A549 (cell line): Measurements from ENCODE around the gene BAAT. TPM values are rescaled to one million over a fixed set of nuclear protein-coding genes. Genes with fewer than 3 reads are reported as not detected.
A peak's percentile ranks its signal among the peaks of the same experiment; 100 is the strongest.

Experiments used
- ATAC-seq, 2 experiments: fragments of 200-7000 bp in 1 of 2; fragments of >200 bp in 1 of 2; cut with Nextera tagmentation in 1 of 2; cut with Tn5 transposase in 1 of 2; 3 replicates each; pipeline versions ENCODE4 v1.8.0 to v1.9.1; 2018 to 2020; ENCODE audit warnings: mild to moderate bottlenecking in 1 of 2, moderate library complexity in 1 of 2
- CTCF ChIA-PET: fragments of 300-600 bp; sonication (Branson Sonifier 250); formaldehyde crosslinking; extraction: SDS; loops from one replicate; lab custom pipeline; 2021; ENCODE audit warnings: antibody characterized with exemption, inconsistent platforms; lab: Yijun Ruan, JAX
- POLR2A ChIA-PET: fragments of 350-600 bp; formaldehyde crosslinking; extraction: SDS; loops from one replicate; lab custom pipeline; 2021; ENCODE audit warnings: antibody characterized with exemption, inconsistent platforms; lab: Yijun Ruan, JAX
- DNase-seq, 2 experiments: peaks; one replicate each; pipeline versions ENCODE4 v3.0.0 to v3.0.0-alpha.2; 2011 to 2016; ENCODE audit warnings: low read depth in 1 of 2, low spot score in 1 of 2
- FAIRE-seq: peaks from 2 replicates; lab custom pipeline; 2011; peaks lifted over from hg19 to GRCh38; lab: Jason Lieb, UNC
- H3K27ac ChIP-seq, 2 experiments: fragments of >200 bp; sonication (Bioruptor Twin); formaldehyde crosslinking; 3 replicates each; pipeline ENCODE4 v1.5.1; 2016 to 2017
- H3K4me1 ChIP-seq: fragments of >200 bp; sonication (Bioruptor Twin); formaldehyde crosslinking; 3 replicates; pipeline ENCODE4 v1.6.1; 2016
- H3K4me2 ChIP-seq: fragments of >200 bp; sonication (Bioruptor Twin); formaldehyde crosslinking; 3 replicates; pipeline ENCODE4 v1.6.1; 2016
- H3K4me3 ChIP-seq: fragments of >200 bp; sonication (Bioruptor Twin); formaldehyde crosslinking; 3 replicates; pipeline ENCODE4 v1.5.1; 2016
- H3K9me3 ChIP-seq: fragments of >200 bp; sonication (Bioruptor Twin); formaldehyde crosslinking; 3 replicates; pipeline ENCODE4 v1.6.1; 2016
- CHD4 ChIP-seq: fragments of 200-600 bp; sonication (generic); IDR thresholded peaks from 2 replicates; pipeline ENCODE4 v1.6.1; 2016; ENCODE audit warnings: antibody characterized with exemption, mild to moderate bottlenecking, borderline replicate concordance
- EHMT2 ChIP-seq: fragments of 200-600 bp; sonication (generic); IDR thresholded peaks from 2 replicates; pipeline ENCODE4 v1.6.1; 2016; ENCODE audit warnings: antibody characterized with exemption, low read depth, mild to moderate bottlenecking, moderate library complexity
- ESRRA ChIP-seq: fragments of 150-350 bp; IDR thresholded peaks from 2 replicates; pipeline ENCODE4 v1.6.1; 2014; ENCODE audit warnings: mild to moderate bottlenecking, low read length, borderline replicate concordance
- FOSL2 ChIP-seq, 2 experiments: fragments of 450-650 bp in 1 of 2; fragments of >200 bp in 1 of 2; sonication (Bioruptor Twin) in 1 of 2; formaldehyde crosslinking; IDR thresholded peaks; 2 replicates each; pipeline versions ENCODE4 v1.5.0 to v1.6.1; 2016 to 2020; ENCODE audit warnings: mild to moderate bottlenecking in 1 of 2, moderate library complexity in 1 of 2
- HOXB13 ChIP-seq: fragments of 250-450 bp; sonication (Bioruptor Pico); IDR thresholded peaks from 2 replicates; pipeline ENCODE4 v1.5.0; 2020; ENCODE audit warnings: low read depth, mild to moderate bottlenecking, moderate library complexity
- KDM1A ChIP-seq: fragments of 200-600 bp; sonication (generic); IDR thresholded peaks from 2 replicates; pipeline ENCODE4 v1.6.1; 2016; ENCODE audit warnings: low read depth, mild to moderate bottlenecking
- MYC ChIP-seq: IDR thresholded peaks from 2 replicates; pipeline ENCODE4 v1.6.1; 2012; ENCODE audit warnings: mild to moderate bottlenecking, inconsistent platforms, low read length, improper control_type of control experiment, borderline replicate concordance
- POLR2A ChIP-seq: IDR thresholded peaks from 2 replicates; pipeline ENCODE4 v1.6.1; 2012; ENCODE audit warnings: mild to moderate bottlenecking, low read length
- POLR2AphosphoS2 ChIP-seq: conservative IDR thresholded peaks from 2 replicates; pipeline ENCODE4 v1.6.1; 2012; ENCODE audit warnings: low read length, improper control_type of control experiment, inconsistent platforms
- RAD21 ChIP-seq, 2 experiments: fragments of >200 bp in 1 of 2; sonication (Bioruptor Twin) in 1 of 2; formaldehyde crosslinking in 1 of 2; IDR thresholded peaks in 1 of 2; conservative IDR thresholded peaks in 1 of 2; 2 replicates in 1 of 2; 3 replicates in 1 of 2; pipeline ENCODE4 v1.6.1; 2012 to 2018; ENCODE audit warnings: inconsistent platforms in 1 of 2
- RARB ChIP-seq: fragments of 250-450 bp; sonication (Bioruptor Pico); IDR thresholded peaks from 2 replicates; pipeline ENCODE4 v1.8.0; 2021; ENCODE audit warnings: mild to moderate bottlenecking, moderate library complexity
- SMC3 ChIP-seq: fragments of >200 bp; sonication (Bioruptor Twin); formaldehyde crosslinking; IDR thresholded peaks from 3 replicates; pipeline ENCODE4 v1.6.1; 2018; ENCODE audit warnings: inconsistent platforms
- SREBF2 ChIP-seq: fragments of 450-650 bp; IDR thresholded peaks from 2 replicates; pipeline ENCODE4 v1.6.1; 2014; ENCODE audit warnings: mild to moderate bottlenecking, moderate library complexity
- ZFP36 ChIP-seq: fragments of 450-650 bp; IDR thresholded peaks from 2 replicates; pipeline ENCODE4 v1.6.1; 2014; ENCODE audit warnings: borderline replicate concordance; ENCODE audit not compliant: partially characterized antibody
- ZNF302 ChIP-seq: fragments of 250-450 bp; sonication (Bioruptor Pico); IDR thresholded peaks from 2 replicates; pipeline ENCODE4 v1.9.0; 2021; ENCODE audit warnings: inconsistent platforms, mild to moderate bottlenecking, moderate library complexity
- ZSCAN20 ChIP-seq: fragments of 250-450 bp; sonication (Bioruptor Pico); IDR thresholded peaks from 2 replicates; pipeline ENCODE4 v1.8.0; 2022; ENCODE audit warnings: mild to moderate bottlenecking, moderate library complexity
- WGBS: methylation state at CpG from one replicate; pipeline ENCODE4 v1.1.6; 2017; ENCODE audit errors: missing lambda C conversion rate; 5-methylcytosine and 5-hydroxymethylcytosine counted together
- polyA plus RNA-seq, 4 experiments: library from polyadenylated mRNA; depleted of rRNA in 3 of 4; stranded (reverse); fragments of >200 nt; fragmentation: RNase III in 1 of 4; extraction: RNeasy Plus Mini Kit Qiagen cat#74134 plus additional on column Dnase treatment in 1 of 4; gene quantifications; 2 replicates in 3 of 4; 3 replicates in 1 of 4; pipeline ENCODE4 v1.2.3, GENCODE V29; 2011 to 2017
- TF ChIP-seq, protein P1 (sequence below): fragments of 250-450 bp; sonication (Bioruptor Pico); IDR thresholded peaks from 2 replicates; pipeline ENCODE4 v1.5.0; 2021; ENCODE audit warnings: mild to moderate bottlenecking, moderate library complexity, borderline replicate concordance
- TF ChIP-seq, protein P2 (sequence below): fragments of 150-350 bp; IDR thresholded peaks from 2 replicates; pipeline ENCODE4 v1.6.1; 2014; ENCODE audit warnings: low read depth, mild to moderate bottlenecking, low read length
- TF ChIP-seq, protein P3 (sequence below): fragments of >200 bp; sonication (Bioruptor Twin); formaldehyde crosslinking; IDR thresholded peaks from 3 replicates; pipeline ENCODE4 v1.5.1; 2016
- TF ChIP-seq, protein P4 (sequence below): fragments of >200 bp; sonication (Bioruptor Twin); formaldehyde crosslinking; IDR thresholded peaks from 2 replicates; pipeline ENCODE4 v1.6.1; 2016

The BAAT gene
- polyA plus RNA-seq, 2 of the 4 experiments (the other 2 are of a cell fraction), result 9.1 to 13.6 TPM

DNA sequence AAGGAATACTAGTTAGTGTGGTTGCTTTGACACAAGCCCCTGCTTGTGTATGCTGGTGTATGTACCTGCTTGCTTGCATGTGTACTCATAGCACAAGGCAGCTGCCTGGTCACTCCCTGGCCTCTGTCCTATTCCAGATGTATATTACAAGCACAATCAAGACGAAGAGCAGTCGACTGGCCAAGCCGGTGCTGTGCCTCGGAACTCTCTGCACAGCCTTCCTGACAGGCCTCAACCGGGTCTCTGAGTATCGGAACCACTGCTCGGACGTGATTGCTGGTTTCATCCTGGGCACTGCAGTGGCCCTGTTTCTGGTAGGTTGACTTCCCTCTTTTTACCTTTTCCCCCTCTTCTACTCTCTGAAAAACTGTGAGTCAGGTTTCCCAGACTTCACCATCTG, 72.1 kb downstream of the BAAT start:
- ChIA-PET POLR2A (no interaction called here), CTCF (interaction anchor here (0.8 to 3.9 kb wide), 22 partner anchors 11 to 711 kb away, joined by 3 to 62 read pairs (median 8); partner anchors contain the start of genes MRPL50 and ZNF189)
- WGBS, result 95% methylated on average over 8 of the region's 8 CpGs

DNA sequence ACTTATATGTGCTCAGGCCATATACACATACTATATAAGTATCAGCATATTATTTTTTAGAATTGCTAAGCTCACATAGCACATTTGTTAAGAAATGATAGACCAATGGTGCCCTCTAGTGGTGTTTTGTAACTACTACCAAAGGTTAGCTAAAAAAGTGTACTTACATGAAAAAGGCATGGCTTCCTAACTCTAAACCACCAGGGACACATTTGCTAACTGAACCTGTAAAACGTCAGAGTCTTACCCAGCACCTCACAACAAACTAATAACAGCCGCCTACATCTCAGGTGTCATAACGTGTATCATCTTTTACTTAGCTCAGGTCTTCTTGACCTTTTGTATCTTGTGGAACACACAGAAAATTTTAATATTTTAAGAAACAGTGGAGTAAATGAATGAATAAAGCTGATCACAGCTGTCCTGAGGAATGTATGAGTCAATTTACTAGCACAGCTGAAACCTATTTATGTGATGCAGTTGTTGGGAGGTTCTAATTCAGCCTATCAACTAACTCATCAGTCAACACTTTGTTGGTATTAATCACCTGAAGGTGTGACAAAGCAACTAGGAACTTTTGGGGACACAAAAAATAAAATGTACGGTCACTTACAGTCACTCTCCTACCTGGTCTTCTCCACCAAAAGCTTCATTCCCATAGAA, 72.9 kb downstream of the BAAT start:
- FAIRE-seq, result peak; percentile 72
- TF ChIP-seq, protein P1, sequence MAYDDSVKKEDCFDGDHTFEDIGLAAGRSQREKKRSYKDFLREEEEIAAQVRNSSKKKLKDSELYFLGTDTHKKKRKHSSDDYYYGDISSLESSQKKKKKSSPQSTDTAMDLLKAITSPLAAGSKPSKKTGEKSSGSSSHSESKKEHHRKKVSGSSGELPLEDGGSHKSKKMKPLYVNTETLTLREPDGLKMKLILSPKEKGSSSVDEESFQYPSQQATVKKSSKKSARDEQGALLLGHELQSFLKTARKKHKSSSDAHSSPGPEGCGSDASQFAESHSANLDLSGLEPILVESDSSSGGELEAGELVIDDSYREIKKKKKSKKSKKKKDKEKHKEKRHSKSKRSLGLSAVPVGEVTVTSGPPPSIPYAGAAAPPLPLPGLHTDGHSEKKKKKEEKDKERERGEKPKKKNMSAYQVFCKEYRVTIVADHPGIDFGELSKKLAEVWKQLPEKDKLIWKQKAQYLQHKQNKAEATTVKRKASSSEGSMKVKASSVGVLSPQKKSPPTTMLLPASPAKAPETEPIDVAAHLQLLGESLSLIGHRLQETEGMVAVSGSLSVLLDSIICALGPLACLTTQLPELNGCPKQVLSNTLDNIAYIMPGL, result no peak
- no peak for TF ChIP-seq ZSCAN20
- TF ChIP-seq ZNF302, result no peak
- TF ChIP-seq, protein P2, sequence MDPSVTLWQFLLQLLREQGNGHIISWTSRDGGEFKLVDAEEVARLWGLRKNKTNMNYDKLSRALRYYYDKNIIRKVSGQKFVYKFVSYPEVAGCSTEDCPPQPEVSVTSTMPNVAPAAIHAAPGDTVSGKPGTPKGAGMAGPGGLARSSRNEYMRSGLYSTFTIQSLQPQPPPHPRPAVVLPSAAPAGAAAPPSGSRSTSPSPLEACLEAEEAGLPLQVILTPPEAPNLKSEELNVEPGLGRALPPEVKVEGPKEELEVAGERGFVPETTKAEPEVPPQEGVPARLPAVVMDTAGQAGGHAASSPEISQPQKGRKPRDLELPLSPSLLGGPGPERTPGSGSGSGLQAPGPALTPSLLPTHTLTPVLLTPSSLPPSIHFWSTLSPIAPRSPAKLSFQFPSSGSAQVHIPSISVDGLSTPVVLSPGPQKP, result no peak
- no peak for TF ChIP-seq CHD4
- TF ChIP-seq SMC3, result peak; percentile 85
- TF ChIP-seq, protein P3, sequence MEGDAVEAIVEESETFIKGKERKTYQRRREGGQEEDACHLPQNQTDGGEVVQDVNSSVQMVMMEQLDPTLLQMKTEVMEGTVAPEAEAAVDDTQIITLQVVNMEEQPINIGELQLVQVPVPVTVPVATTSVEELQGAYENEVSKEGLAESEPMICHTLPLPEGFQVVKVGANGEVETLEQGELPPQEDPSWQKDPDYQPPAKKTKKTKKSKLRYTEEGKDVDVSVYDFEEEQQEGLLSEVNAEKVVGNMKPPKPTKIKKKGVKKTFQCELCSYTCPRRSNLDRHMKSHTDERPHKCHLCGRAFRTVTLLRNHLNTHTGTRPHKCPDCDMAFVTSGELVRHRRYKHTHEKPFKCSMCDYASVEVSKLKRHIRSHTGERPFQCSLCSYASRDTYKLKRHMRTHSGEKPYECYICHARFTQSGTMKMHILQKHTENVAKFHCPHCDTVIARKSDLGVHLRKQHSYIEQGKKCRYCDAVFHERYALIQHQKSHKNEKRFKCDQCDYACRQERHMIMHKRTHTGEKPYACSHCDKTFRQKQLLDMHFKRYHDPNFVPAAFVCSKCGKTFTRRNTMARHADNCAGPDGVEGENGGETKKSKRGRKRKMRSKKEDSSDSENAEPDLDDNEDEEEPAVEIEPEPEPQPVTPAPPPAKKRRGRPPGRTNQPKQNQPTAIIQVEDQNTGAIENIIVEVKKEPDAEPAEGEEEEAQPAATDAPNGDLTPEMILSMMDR, result peak; percentile 82
- no peak for TF ChIP-seq ESRRA
- peak; percentile 84 to 90 for TF ChIP-seq RAD21 (conservative IDR thresholded peaks at IDR 0.05 in 1 of 2, IDR thresholded peaks at IDR 0.05 in 1 of 2)

More for the DNA sequence above, 72.1 kb downstream of the BAAT start:
- TF ChIP-seq SREBF2 (no peak), RAD21 (conservative IDR thresholded peaks at IDR 0.05 in 1 of 2, IDR thresholded peaks at IDR 0.05 in 1 of 2) (no peak), RARB (CRISPR knock-in tag) (no peak), EHMT2 (no peak), POLR2AphosphoS2 (no peak), HOXB13 (CRISPR knock-in tag) (no peak), MYC (no peak), KDM1A (no peak), FOSL2 (IDR thresholded peaks at IDR 0.05) (no peak), FOSL2 (CRISPR knock-in tag; IDR thresholded peaks at IDR 0.05) (no peak), ZFP36 (no peak), POLR2A (no peak)
- TF ChIP-seq, protein P3, result no peak
- TF ChIP-seq, protein P4, sequence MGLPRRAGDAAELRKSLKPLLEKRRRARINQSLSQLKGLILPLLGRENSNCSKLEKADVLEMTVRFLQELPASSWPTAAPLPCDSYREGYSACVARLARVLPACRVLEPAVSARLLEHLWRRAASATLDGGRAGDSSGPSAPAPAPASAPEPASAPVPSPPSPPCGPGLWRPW, result no peak
- TF ChIP-seq, protein P2, result no peak
- no peaks in the 10 kb centered on the region for H3K9me3 ChIP-seq
- H3K4me2 ChIP-seq, result no peak overlapping the region
- no peak for FAIRE-seq
- no peak for DNase-seq
- H3K4me1 ChIP-seq, result peaks cover 42% of the 10 kb centered on the region
- H3K4me3 ChIP-seq, result no peak overlapping the region
- peak overlapping the region; percentile 78 to 82 for H3K27ac ChIP-seq
- ATAC-seq, result no peak

More for the DNA sequence above, 72.9 kb downstream of the BAAT start:
- Histone ChIP-seq H3K27ac (peak overlapping the region; percentile 78 to 82), H3K4me3 (no peak overlapping the region), H3K4me2 (no peak overlapping the region), H3K9me3 (no peaks in the 10 kb centered on the region), H3K4me1 (peaks cover 40% of the 10 kb centered on the region)
- DNase-seq (peak; percentile 55 to 89), ATAC-seq (peak; percentile 72 to 83; a peak in 4 of 6 replicates)
- ChIA-PET CTCF (interaction anchor here (0.8 to 3.9 kb wide), 45 partner anchors 9 to 839 kb away, joined by 3 to 62 read pairs (median 5); partner anchors contain the start of genes MRPL50, PLPPR1, TMEFF1 and ZNF189), POLR2A (interaction anchor here (0.9 to 1.0 kb wide), 5 partner anchors 53 to 712 kb away, joined by 3 to 4 read pairs (median 3); partner anchors contain the start of genes MRPL50 and ZNF189)
- WGBS, result 25% methylated on average over 4 of the region's 4 CpGs
